HG03521 (cell line): ENCODE data around the gene CD38.

Experiments used
- ATAC-seq: cut with Tn5 transposase; IDR thresholded peaks from one replicate; pipeline ENCODE4 v1.9.1; 2021; ENCODE audit warnings: mild to moderate bottlenecking, moderate library complexity; ENCODE audit not compliant: unreplicated experiment

CD38 gene

GRCh38 chr4:15894921-15895916 is 117.1 kb downstream of the CD38 start:
- no peak for ATAC-seq

GRCh38 chr4:15897577-15897976 is 119.4 kb downstream of the CD38 start:
- no peak for ATAC-seq

GRCh38 chr4:15898902-15899301 is 120.8 kb downstream of the CD38 start:
- no peak for ATAC-seq

GRCh38 chr4:15899511-15899910 is 121.4 kb downstream of the CD38 start:
- no peak for ATAC-seq

GRCh38 chr4:15901007-15901406 is 122.9 kb downstream of the CD38 start:
- no peak for ATAC-seq

- no peak for ATAC-seq
Measured at GRCh38 chr4:15901998-15902397, 123.9 kb downstream of the CD38 start.

GRCh38 chr4:15902746-15903145 is 124.6 kb downstream of the CD38 start:
- ATAC-seq = no peak
